ENCODE results near the gene SPATA20. TPM values are rescaled to one million over a fixed set of nuclear protein-coding genes. Genes with fewer than 3 reads are reported as not detected.

Gene SPATA20
- total RNA-seq, 1 experiment from 2014 or later = 24.6 TPM

DNA sequence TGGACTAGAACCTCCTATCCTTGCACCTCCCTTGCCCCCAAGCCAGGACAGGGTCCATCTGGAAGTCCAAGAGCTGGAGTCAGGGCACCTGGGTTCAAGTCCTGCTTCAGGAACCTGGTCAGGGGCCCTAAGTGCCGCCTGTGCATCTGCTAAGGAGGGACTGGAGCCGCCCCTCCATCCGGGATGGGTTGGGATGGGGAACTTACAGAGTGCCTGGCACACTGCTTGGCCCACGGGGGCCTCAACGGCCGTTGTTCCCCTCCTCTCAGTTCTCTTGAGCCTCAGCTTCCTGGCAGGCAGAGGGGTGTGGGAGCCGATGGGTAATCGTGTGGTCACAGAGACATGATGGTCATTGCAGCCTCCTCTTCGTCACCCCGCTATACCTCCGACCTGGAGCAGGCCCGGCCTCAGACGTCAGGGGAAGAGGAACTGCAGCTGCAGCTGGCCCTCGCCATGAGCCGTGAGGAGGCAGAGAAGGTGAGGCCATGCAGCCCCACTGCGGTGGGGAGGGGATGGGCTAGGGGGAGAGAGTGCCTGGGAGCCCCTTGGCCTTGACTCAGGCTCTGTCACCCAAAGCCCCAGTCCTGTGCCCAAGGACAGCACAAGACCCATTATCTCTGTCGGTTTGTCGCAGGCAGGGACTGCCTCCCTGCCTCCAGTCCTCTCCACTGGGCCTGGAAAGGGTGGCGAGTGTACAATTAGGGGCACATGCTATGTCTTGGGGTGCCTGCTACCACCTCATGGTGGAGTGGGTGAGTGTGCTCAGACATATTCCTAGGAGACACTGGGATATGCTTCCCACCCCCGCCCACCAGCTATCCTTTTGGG lies 9.0 kb upstream of the SPATA20 start:
- CTCF ChIA-PET = interaction anchor here (0.9 to 1.6 kb wide), 2 partner anchors 13 to 58 kb away, joined by 5 read pairs; no protein-coding TSS in a partner anchor
- H3K27ac Mint-ChIP-seq = no peak overlapping the region
- no peak overlapping the region for H3K4me3 Mint-ChIP-seq

DNA sequence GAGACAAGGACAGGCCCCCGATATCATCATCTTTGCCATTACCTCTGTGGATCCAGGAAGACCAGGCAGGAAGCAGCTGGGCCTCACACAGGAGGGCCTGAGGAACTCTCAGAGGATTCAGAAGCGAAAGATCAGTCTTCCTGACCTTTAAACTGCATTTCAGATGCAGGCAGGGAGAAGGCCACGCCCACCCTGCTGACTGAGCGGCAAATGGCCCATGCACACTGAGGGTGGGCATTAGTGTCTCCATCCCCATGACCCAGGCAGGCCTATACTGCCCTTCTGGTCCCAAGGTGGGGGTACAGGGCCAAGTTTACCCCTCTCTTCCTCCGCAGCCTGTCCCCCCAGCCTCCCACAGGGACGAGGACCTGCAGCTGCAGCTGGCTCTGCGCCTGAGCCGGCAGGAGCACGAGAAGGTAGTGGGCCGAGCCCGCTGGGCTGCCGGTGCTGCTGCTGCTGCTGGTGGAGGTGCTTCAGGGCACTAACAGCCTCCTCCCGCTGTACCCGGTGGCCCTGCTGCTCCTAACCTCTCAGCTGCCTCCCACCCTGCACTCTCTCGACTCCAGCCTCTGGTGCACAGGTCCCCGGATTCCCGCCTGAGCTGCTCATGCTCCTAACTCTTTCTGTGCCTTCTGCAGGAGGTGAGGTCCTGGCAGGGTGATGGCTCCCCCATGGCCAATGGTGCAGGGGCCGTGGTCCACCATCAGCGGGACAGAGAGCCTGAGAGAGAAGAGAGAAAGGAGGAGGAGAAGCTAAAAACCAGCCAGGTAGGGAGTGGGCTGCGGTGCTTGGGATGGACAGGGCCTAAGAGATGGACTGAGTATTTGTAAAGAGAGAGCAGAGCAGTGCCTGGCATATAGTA lies 8.2 kb upstream of the SPATA20 start:
- ChIA-PET CTCF (interaction anchor here (0.9 to 1.6 kb wide), 2 partner anchors 12 to 59 kb away, joined by 5 read pairs; no protein-coding TSS in a partner anchor), POLR2A (interaction anchor here (0.6 kb wide), 1 partner anchor 32 kb away, joined by 6 read pairs; no protein-coding TSS in a partner anchor)
- ATAC-seq (no peak), DNase-seq (ENCODE audit: low spot score) (no peak)
- peaks cover 13% of the 10 kb centered on the region; the same call in 1 of the 2 replicates for H3K36me3 Mint-ChIP-seq
- no peaks in the 10 kb centered on the region for H3K9me3 Mint-ChIP-seq
- no peak for TF ChIP-seq JAZF1 (CRISPR knock-in tag; IDR thresholded peaks at IDR 0.05)
- TF ChIP-seq ZNF671 (CRISPR knock-in tag; IDR thresholded peaks at IDR 0.05) = no peak
- TF ChIP-seq, protein P1, sequence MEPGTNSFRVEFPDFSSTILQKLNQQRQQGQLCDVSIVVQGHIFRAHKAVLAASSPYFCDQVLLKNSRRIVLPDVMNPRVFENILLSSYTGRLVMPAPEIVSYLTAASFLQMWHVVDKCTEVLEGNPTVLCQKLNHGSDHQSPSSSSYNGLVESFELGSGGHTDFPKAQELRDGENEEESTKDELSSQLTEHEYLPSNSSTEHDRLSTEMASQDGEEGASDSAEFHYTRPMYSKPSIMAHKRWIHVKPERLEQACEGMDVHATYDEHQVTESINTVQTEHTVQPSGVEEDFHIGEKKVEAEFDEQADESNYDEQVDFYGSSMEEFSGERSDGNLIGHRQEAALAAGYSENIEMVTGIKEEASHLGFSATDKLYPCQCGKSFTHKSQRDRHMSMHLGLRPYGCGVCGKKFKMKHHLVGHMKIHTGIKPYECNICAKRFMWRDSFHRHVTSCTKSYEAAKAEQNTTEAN (CRISPR knock-in tag; IDR thresholded peaks at IDR 0.05) = no peak
- no peak for TF ChIP-seq FOXP1 (CRISPR knock-in tag; IDR thresholded peaks at IDR 0.05; ENCODE audit: borderline replicate concordance)
- TF ChIP-seq, protein P2, sequence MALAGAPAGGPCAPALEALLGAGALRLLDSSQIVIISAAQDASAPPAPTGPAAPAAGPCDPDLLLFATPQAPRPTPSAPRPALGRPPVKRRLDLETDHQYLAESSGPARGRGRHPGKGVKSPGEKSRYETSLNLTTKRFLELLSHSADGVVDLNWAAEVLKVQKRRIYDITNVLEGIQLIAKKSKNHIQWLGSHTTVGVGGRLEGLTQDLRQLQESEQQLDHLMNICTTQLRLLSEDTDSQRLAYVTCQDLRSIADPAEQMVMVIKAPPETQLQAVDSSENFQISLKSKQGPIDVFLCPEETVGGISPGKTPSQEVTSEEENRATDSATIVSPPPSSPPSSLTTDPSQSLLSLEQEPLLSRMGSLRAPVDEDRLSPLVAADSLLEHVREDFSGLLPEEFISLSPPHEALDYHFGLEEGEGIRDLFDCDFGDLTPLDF (CRISPR knock-in tag; IDR thresholded peaks at IDR 0.05) = no peak
- peaks cover 12% of the 10 kb centered on the region for H3K27me3 Mint-ChIP-seq (ENCODE audit: low read depth)
- H3K4me3 Mint-ChIP-seq = no peak overlapping the region
- peaks cover 41% of the 10 kb centered on the region for H3K4me1 Mint-ChIP-seq
- no peak overlapping the region; the same call in 1 of the 2 replicates for H3K27ac Mint-ChIP-seq

More for the DNA sequence above, 9.0 kb upstream of the SPATA20 start:
- ATAC-seq (no peak), DNase-seq (ENCODE audit: low spot score) (no peak)
- H3K9me3 Mint-ChIP-seq = no peaks in the 10 kb centered on the region
- H3K36me3 Mint-ChIP-seq = peaks cover 13% of the 10 kb centered on the region; the same call in 1 of the 2 replicates
- TF ChIP-seq CREB1 (CRISPR knock-in tag; IDR thresholded peaks at IDR 0.05) = no peak
- TF ChIP-seq ZNF396 (CRISPR knock-in tag; IDR thresholded peaks at IDR 0.05; ENCODE audit: borderline replicate concordance) = no peak
- no peak for TF ChIP-seq TP53 (CRISPR knock-in tag; IDR thresholded peaks at IDR 0.05)
- TF ChIP-seq ZNF121 (CRISPR knock-in tag; IDR thresholded peaks at IDR 0.05) = no peak
- TF ChIP-seq ZBTB21 (CRISPR knock-in tag; IDR thresholded peaks at IDR 0.05; ENCODE audit: borderline replicate concordance) = no peak
- TF ChIP-seq, protein P3, sequence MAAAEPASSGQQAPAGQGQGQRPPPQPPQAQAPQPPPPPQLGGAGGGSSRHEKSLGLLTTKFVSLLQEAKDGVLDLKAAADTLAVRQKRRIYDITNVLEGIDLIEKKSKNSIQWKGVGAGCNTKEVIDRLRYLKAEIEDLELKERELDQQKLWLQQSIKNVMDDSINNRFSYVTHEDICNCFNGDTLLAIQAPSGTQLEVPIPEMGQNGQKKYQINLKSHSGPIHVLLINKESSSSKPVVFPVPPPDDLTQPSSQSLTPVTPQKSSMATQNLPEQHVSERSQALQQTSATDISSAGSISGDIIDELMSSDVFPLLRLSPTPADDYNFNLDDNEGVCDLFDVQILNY (CRISPR knock-in tag; IDR thresholded peaks at IDR 0.05) = no peak
- TF ChIP-seq TEAD1 (CRISPR knock-in tag; IDR thresholded peaks at IDR 0.05) = no peak
- TF ChIP-seq NR2C2 (CRISPR knock-in tag; IDR thresholded peaks at IDR 0.05) = no peak
- TF ChIP-seq NFYB (CRISPR knock-in tag; conservative IDR thresholded peaks at IDR 0.05; ENCODE audit: low read depth) = no peak
- TF ChIP-seq, protein P4, sequence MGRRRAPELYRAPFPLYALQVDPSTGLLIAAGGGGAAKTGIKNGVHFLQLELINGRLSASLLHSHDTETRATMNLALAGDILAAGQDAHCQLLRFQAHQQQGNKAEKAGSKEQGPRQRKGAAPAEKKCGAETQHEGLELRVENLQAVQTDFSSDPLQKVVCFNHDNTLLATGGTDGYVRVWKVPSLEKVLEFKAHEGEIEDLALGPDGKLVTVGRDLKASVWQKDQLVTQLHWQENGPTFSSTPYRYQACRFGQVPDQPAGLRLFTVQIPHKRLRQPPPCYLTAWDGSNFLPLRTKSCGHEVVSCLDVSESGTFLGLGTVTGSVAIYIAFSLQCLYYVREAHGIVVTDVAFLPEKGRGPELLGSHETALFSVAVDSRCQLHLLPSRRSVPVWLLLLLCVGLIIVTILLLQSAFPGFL (CRISPR knock-in tag; IDR thresholded peaks at IDR 0.05; ENCODE audit: borderline replicate concordance) = no peak
- TF ChIP-seq, protein P5, sequence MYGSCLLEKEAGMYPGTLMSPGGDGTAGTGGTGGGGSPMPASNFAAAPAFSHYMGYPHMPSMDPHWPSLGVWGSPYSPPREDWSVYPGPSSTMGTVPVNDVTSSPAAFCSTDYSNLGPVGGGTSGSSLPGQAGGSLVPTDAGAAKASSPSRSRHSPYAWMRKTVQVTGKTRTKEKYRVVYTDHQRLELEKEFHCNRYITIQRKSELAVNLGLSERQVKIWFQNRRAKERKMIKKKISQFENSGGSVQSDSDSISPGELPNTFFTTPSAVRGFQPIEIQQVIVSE (CRISPR knock-in tag; IDR thresholded peaks at IDR 0.05; ENCODE audit: borderline replicate concordance) = no peak
- TF ChIP-seq, protein P6, sequence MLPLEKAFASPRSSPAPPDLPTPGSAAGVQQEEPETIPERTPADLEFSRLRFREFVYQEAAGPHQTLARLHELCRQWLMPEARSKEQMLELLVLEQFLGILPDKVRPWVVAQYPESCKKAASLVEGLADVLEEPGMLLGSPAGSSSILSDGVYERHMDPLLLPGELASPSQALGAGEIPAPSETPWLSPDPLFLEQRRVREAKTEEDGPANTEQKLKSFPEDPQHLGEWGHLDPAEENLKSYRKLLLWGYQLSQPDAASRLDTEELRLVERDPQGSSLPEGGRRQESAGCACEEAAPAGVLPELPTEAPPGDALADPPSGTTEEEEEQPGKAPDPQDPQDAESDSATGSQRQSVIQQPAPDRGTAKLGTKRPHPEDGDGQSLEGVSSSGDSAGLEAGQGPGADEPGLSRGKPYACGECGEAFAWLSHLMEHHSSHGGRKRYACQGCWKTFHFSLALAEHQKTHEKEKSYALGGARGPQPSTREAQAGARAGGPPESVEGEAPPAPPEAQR (CRISPR knock-in tag; IDR thresholded peaks at IDR 0.05) = no peak
- no peak for TF ChIP-seq ZNF671 (CRISPR knock-in tag; IDR thresholded peaks at IDR 0.05)
- H3K27me3 Mint-ChIP-seq (ENCODE audit: low read depth) = peaks cover 20% of the 10 kb centered on the region
- POLR2A ChIA-PET = interaction anchor here (0.6 kb wide), 1 partner anchor 31 kb away, joined by 6 read pairs; no protein-coding TSS in a partner anchor
- peaks cover 43% of the 10 kb centered on the region for H3K4me1 Mint-ChIP-seq
